GM12878 (cell line): ENCODE results near the gene NCBP3. TPM values are rescaled to one million over a fixed set of nuclear protein-coding genes. Genes with fewer than 3 reads are reported as not detected.

Experiments used
- BCL11A ChIP-seq: IDR thresholded peaks from 2 replicates; pipeline ENCODE4 v1.6.1; 2011; ENCODE audit warnings: low read depth, low read length
- TAF1 ChIP-seq: IDR thresholded peaks from 2 replicates; pipeline ENCODE4 v1.6.1; 2011; ENCODE audit warnings: mild to moderate bottlenecking, low read depth, low read length, borderline replicate concordance
- polyA plus RNA-seq, 11 experiments: library from polyadenylated mRNA; depleted of rRNA in 4 of 11; unstranded in 6 of 11; stranded (reverse) in 5 of 11; fragments of >200 nt; fragmentation: Nextera tagmentation in 4 of 11; fragmentation: Illumina TruSeq in 1 of 11; extraction: Ambion mirVana in 4 of 11; extraction: Trizol in 1 of 11; gene quantifications; 1 replicate in 1 of 11; 2 replicates in 10 of 11; pipeline versions ENCODE4 v1.2.1 to v1.2.3, GENCODE V29; 2011 to 2016; ENCODE audit warnings: inconsistent platforms in 2 of 11, missing spikeins in 2 of 11, low read depth in 1 of 11
- total RNA-seq, 4 experiments: library from RNA; depleted of rRNA in 3 of 4; stranded (reverse); fragments of >200 nt in 3 of 4; fragmentation: Illumina TruSeq in 1 of 4; extraction: Trizol in 1 of 4; gene quantifications; 2 replicates each; pipeline versions ENCODE4 v1.2.1 to v1.2.3, GENCODE V29; 2013 to 2021
- TF ChIP-seq, protein P1 (sequence below): IDR thresholded peaks from 2 replicates; pipeline ENCODE4 v1.6.1; 2012; ENCODE audit warnings: improper control_type of control experiment, low read depth, low read length; ENCODE audit not compliant: insufficient replicate concordance
- TF ChIP-seq, protein P2 (sequence below): IDR thresholded peaks from 2 replicates; pipeline ENCODE4 v1.6.1; 2011; ENCODE audit warnings: borderline replicate concordance, low read depth, mild to moderate bottlenecking, moderate library complexity, low read length; ENCODE audit not compliant: insufficient read depth, poor library complexity, severe bottlenecking

The NCBP3 gene
- total and polyA plus RNA-seq, 10 of the 15 experiments (the other 5 are each of a cell fraction or from before 2014, with no cell fraction given), result 5.2 to 32.0 (median 23.2) TPM

DNA sequence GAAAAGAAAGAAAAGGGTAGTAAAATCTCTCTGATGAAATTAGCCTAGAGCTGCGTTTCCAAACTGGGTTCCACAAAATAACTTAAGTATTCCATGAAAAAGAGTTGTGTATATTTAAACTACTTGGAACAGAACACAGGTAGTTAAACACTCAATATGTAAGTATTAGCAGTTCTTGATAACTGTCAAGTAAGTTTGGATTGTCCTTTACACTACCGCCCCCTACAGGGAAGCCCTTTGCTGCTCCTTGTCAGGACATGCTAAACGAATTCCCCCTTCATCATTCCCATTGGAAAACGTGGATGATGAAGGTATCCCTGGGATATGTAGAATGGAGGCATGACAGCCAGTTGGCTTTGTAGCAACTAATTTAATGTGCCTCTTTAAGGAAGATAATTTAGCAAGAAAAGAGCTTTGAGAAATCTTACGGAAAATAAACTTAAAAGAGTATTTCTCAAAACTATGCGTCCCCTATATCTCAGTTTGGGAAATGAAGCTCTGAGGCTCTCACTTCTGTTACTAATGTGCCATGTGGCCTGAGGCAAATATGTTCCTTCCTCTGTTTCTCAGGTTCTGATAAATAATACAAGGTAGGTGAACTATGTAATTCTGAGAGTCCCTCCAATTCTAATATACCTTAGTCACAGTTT is 18.8 kb downstream of the NCBP3 start (continued):
- TF ChIP-seq, protein P1, sequence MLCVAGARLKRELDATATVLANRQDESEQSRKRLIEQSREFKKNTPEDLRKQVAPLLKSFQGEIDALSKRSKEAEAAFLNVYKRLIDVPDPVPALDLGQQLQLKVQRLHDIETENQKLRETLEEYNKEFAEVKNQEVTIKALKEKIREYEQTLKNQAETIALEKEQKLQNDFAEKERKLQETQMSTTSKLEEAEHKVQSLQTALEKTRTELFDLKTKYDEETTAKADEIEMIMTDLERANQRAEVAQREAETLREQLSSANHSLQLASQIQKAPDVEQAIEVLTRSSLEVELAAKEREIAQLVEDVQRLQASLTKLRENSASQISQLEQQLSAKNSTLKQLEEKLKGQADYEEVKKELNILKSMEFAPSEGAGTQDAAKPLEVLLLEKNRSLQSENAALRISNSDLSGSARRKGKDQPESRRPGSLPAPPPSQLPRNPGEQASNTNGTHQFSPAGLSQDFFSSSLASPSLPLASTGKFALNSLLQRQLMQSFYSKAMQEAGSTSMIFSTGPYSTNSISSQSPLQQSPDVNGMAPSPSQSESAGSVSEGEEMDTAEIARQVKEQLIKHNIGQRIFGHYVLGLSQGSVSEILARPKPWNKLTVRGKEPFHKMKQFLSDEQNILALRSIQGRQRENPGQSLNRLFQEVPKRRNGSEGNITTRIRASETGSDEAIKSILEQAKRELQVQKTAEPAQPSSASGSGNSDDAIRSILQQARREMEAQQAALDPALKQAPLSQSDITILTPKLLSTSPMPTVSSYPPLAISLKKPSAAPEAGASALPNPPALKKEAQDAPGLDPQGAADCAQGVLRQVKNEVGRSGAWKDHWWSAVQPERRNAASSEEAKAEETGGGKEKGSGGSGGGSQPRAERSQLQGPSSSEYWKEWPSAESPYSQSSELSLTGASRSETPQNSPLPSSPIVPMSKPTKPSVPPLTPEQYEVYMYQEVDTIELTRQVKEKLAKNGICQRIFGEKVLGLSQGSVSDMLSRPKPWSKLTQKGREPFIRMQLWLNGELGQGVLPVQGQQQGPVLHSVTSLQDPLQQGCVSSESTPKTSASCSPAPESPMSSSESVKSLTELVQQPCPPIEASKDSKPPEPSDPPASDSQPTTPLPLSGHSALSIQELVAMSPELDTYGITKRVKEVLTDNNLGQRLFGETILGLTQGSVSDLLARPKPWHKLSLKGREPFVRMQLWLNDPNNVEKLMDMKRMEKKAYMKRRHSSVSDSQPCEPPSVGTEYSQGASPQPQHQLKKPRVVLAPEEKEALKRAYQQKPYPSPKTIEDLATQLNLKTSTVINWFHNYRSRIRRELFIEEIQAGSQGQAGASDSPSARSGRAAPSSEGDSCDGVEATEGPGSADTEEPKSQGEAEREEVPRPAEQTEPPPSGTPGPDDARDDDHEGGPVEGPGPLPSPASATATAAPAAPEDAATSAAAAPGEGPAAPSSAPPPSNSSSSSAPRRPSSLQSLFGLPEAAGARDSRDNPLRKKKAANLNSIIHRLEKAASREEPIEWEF, result no peak
- TF ChIP-seq, protein P2, sequence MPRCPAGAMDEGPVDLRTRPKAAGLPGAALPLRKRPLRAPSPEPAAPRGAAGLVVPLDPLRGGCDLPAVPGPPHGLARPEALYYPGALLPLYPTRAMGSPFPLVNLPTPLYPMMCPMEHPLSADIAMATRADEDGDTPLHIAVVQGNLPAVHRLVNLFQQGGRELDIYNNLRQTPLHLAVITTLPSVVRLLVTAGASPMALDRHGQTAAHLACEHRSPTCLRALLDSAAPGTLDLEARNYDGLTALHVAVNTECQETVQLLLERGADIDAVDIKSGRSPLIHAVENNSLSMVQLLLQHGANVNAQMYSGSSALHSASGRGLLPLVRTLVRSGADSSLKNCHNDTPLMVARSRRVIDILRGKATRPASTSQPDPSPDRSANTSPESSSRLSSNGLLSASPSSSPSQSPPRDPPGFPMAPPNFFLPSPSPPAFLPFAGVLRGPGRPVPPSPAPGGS, result no peak
- TF ChIP-seq TAF1, result no peak
- TF ChIP-seq BCL11A, result no peak
